ENCODE data around the gene PIGQ. TPM values are rescaled to one million over a fixed set of nuclear protein-coding genes. Genes with fewer than 3 reads are reported as not detected.

Gene PIGQ
- total RNA-seq, 2 experiments from 2014 or later: 46.3 to 54.3 TPM

GRCh38 chr16:539901-540530 lies 29.8 kb upstream of the PIGQ start:
- peaks cover 4% of the 10 kb centered on the region for H3K36me3 Mint-ChIP-seq
- no peaks in the 10 kb centered on the region for H3K9me3 Mint-ChIP-seq
- no peaks in the 10 kb centered on the region for H3K4me1 Mint-ChIP-seq
- no peak overlapping the region for H3K27ac Mint-ChIP-seq
- no peak overlapping the region for H3K4me3 Mint-ChIP-seq
- no peaks in the 10 kb centered on the region for H3K27me3 Mint-ChIP-seq
- no peak for DNase-seq
- no peak for ATAC-seq (ENCODE audit: low read depth)
- POLR2A ChIA-PET: no interaction called here

GRCh38 chr16:540645-541340 lies 29.0 kb upstream of the PIGQ start:
- no peak overlapping the region for H3K27ac Mint-ChIP-seq
- peaks cover 4% of the 10 kb centered on the region for H3K36me3 Mint-ChIP-seq
- DNase-seq (no peak), ATAC-seq (ENCODE audit: low read depth) (no peak)
- H3K4me1 Mint-ChIP-seq: no peaks in the 10 kb centered on the region
- H3K9me3 Mint-ChIP-seq: no peaks in the 10 kb centered on the region
- no peak overlapping the region for H3K4me3 Mint-ChIP-seq
- H3K27me3 Mint-ChIP-seq: no peaks in the 10 kb centered on the region
- POLR2A ChIA-PET: no interaction called here

- no peaks in the 10 kb centered on the region for H3K4me1 Mint-ChIP-seq
- ATAC-seq (ENCODE audit: low read depth) (no peak), DNase-seq (no peak)
- H3K27me3 Mint-ChIP-seq: no peaks in the 10 kb centered on the region
- H3K9me3 Mint-ChIP-seq: no peaks in the 10 kb centered on the region
- peaks cover 2% of the 10 kb centered on the region for H3K36me3 Mint-ChIP-seq
- no peak overlapping the region for H3K4me3 Mint-ChIP-seq
- H3K27ac Mint-ChIP-seq: no peak overlapping the region
- POLR2A ChIA-PET: no interaction called here
Measured at GRCh38 chr16:543301-544164, 26.2 kb upstream of the PIGQ start.

GRCh38 chr16:544517-544916 lies 25.3 kb upstream of the PIGQ start:
- POLR2A ChIA-PET: interaction anchor here (0.6 to 0.7 kb wide), 2 partner anchors 15 to 43 kb away, joined by 3 read pairs; no protein-coding TSS in a partner anchor
- Mint-ChIP-seq H3K4me3 (no peak overlapping the region), H3K27ac (no peak overlapping the region), H3K27me3 (no peaks in the 10 kb centered on the region), H3K4me1 (no peaks in the 10 kb centered on the region), H3K9me3 (no peaks in the 10 kb centered on the region), H3K36me3 (no peaks in the 10 kb centered on the region)
- no peak for DNase-seq
- no peak for ATAC-seq (ENCODE audit: low read depth)

GRCh38 chr16:546909-547770 lies 22.6 kb upstream of the PIGQ start:
- H3K36me3 Mint-ChIP-seq: no peaks in the 10 kb centered on the region
- H3K27ac Mint-ChIP-seq: no peak overlapping the region
- H3K9me3 Mint-ChIP-seq: no peaks in the 10 kb centered on the region
- POLR2A ChIA-PET: no interaction called here
- H3K27me3 Mint-ChIP-seq: no peaks in the 10 kb centered on the region
- DNase-seq: peak; percentile 62
- ATAC-seq (ENCODE audit: low read depth): peak; percentile 61
- H3K4me3 Mint-ChIP-seq: no peak overlapping the region
- H3K4me1 Mint-ChIP-seq: no peaks in the 10 kb centered on the region

- Mint-ChIP-seq H3K9me3 (no peaks in the 10 kb centered on the region), H3K4me3 (no peak overlapping the region), H3K4me1 (no peaks in the 10 kb centered on the region), H3K27me3 (no peaks in the 10 kb centered on the region), H3K36me3 (no peaks in the 10 kb centered on the region), H3K27ac (no peak overlapping the region)
- POLR2A ChIA-PET: no interaction called here
- no peak for ATAC-seq (ENCODE audit: low read depth)
- DNase-seq: no peak
Measured at GRCh38 chr16:548586-548985, 21.2 kb upstream of the PIGQ start.

GRCh38 chr16:549544-550263 lies 20.1 kb upstream of the PIGQ start:
- ATAC-seq (ENCODE audit: low read depth) (no peak), DNase-seq (no peak)
- Mint-ChIP-seq H3K27ac (no peak overlapping the region), H3K36me3 (no peaks in the 10 kb centered on the region), H3K4me3 (no peak overlapping the region), H3K4me1 (no peaks in the 10 kb centered on the region), H3K9me3 (no peaks in the 10 kb centered on the region), H3K27me3 (no peaks in the 10 kb centered on the region)
- POLR2A ChIA-PET: no interaction called here

GRCh38 chr16:551210-551609 lies 18.6 kb upstream of the PIGQ start:
- no peaks in the 10 kb centered on the region for H3K27me3 Mint-ChIP-seq
- no peak overlapping the region for H3K4me3 Mint-ChIP-seq
- H3K36me3 Mint-ChIP-seq: no peaks in the 10 kb centered on the region
- no peak overlapping the region for H3K27ac Mint-ChIP-seq
- ATAC-seq (ENCODE audit: low read depth) (no peak), DNase-seq (no peak)
- H3K9me3 Mint-ChIP-seq: no peaks in the 10 kb centered on the region
- no peaks in the 10 kb centered on the region for H3K4me1 Mint-ChIP-seq
- POLR2A ChIA-PET: no interaction called here

GRCh38 chr16:552171-552570 lies 17.6 kb upstream of the PIGQ start:
- no peaks in the 10 kb centered on the region for H3K9me3 Mint-ChIP-seq
- H3K27ac Mint-ChIP-seq: no peak overlapping the region
- POLR2A ChIA-PET: no interaction called here
- no peak overlapping the region for H3K4me3 Mint-ChIP-seq
- no peaks in the 10 kb centered on the region for H3K36me3 Mint-ChIP-seq
- ATAC-seq (ENCODE audit: low read depth) (no peak), DNase-seq (no peak)
- no peaks in the 10 kb centered on the region for H3K27me3 Mint-ChIP-seq
- no peaks in the 10 kb centered on the region for H3K4me1 Mint-ChIP-seq

GRCh38 chr16:553601-554296 lies 16.0 kb upstream of the PIGQ start:
- Mint-ChIP-seq H3K4me3 (no peak overlapping the region), H3K9me3 (no peaks in the 10 kb centered on the region)
- POLR2A ChIA-PET: no interaction called here

GRCh38 chr16:554297-554621 lies 15.5 kb upstream of the PIGQ start:
- Mint-ChIP-seq H3K27ac (no peak overlapping the region), H3K4me3 (no peak overlapping the region), H3K9me3 (no peaks in the 10 kb centered on the region), H3K4me1 (no peaks in the 10 kb centered on the region), H3K27me3 (peaks cover 4% of the 10 kb centered on the region), H3K36me3 (no peaks in the 10 kb centered on the region)
- DNase-seq: no peak
- POLR2A ChIA-PET: no interaction called here
- ATAC-seq (ENCODE audit: low read depth): no peak

More at GRCh38 chr16:553601-554296, 16.0 kb upstream of the PIGQ start:
- ATAC-seq (ENCODE audit: low read depth): no peak
- Mint-ChIP-seq H3K27me3 (peaks cover 4% of the 10 kb centered on the region), H3K4me1 (no peaks in the 10 kb centered on the region), H3K27ac (no peak overlapping the region), H3K36me3 (no peaks in the 10 kb centered on the region)
- DNase-seq: no peak

GRCh38 chr16:554640-555365 lies 15.0 kb upstream of the PIGQ start:
- Mint-ChIP-seq H3K9me3 (no peaks in the 10 kb centered on the region), H3K4me1 (no peaks in the 10 kb centered on the region), H3K36me3 (no peaks in the 10 kb centered on the region), H3K27me3 (peaks cover 7% of the 10 kb centered on the region), H3K4me3 (no peak overlapping the region), H3K27ac (no peak overlapping the region)
- ATAC-seq (ENCODE audit: low read depth): no peak
- no peak for DNase-seq
- POLR2A ChIA-PET: no interaction called here
